Measurements from ENCODE around the gene CCDC138. TPM values are rescaled to one million over a fixed set of nuclear protein-coding genes. Genes with fewer than 3 reads are reported as not detected.

CCDC138 gene
- total RNA-seq, 2 donors from 2014 or later = 1.1 to 4.5 TPM

DNA sequence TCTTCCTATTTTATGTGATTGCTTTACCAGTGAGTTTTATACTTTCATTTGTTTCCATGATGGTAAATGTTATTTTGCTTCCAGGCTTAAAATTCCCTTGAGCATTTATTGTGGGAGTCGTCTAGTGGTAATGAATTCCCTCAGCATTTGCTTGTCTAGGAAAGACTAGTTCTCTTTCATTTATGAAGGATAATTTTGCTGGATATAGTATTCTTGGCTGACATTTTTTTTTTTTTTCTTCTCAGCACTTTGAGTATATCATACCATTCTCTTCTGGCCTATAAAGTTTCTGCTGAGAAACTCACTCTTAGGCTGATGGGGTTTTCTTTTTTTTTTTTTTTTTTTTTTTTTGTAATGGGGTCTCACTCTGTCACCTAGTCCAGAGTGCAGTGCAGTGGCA, 103.3 kb downstream of the CCDC138 start:
- Histone ChIP-seq H3K27ac (no peak overlapping the region), H3K4me3 (no peak overlapping the region), H3K4me1 (ENCODE audit: control insufficient read depth in 1 of 2, low read depth in 2 of 2) (no peaks in the 10 kb centered on the region), H3K27me3 (replicated peaks; ENCODE audit: insufficient read depth) (no peaks in the 10 kb centered on the region), H3K9me3 (peaks cover 14% of the 10 kb centered on the region), H3K36me3 (no peaks in the 10 kb centered on the region)
- ATAC-seq (ENCODE audit: insufficient number of reproducible peaks, low FRiP score, low read depth) (no peak), DNase-seq (ENCODE audit: low spot score) (no peak)
- TF ChIP-seq CTCF (IDR thresholded peaks at IDR 0.05) = no peak

DNA sequence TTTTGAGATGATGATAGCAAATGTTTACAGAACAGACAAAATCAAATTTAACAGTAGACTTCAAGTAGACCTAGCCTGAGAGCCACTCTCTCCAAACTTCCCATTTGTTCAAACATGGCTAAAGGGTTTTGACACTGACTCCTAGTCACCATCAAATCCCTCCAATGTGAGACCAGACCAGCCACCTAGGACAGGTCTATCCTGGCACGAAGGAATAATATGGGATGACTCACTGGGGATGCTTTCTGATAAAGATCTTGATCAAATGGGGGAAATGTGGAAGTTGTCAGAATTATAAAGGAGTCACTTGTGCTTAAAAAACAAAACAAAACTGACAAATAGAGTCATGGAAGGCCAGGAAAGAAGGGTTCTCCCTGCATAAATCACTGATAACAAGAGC, 106.7 kb downstream of the CCDC138 start:
- Histone ChIP-seq H3K36me3 (no peaks in the 10 kb centered on the region), H3K27me3 (replicated peaks; ENCODE audit: insufficient read depth) (no peaks in the 10 kb centered on the region), H3K4me3 (no peak overlapping the region), H3K9me3 (peaks cover 12% of the 10 kb centered on the region), H3K27ac (no peak overlapping the region), H3K4me1 (ENCODE audit: control insufficient read depth in 1 of 2, low read depth in 2 of 2) (no peaks in the 10 kb centered on the region)
- no peak for ATAC-seq (ENCODE audit: insufficient number of reproducible peaks, low FRiP score, low read depth)
- TF ChIP-seq CTCF (IDR thresholded peaks at IDR 0.05) = no peak
- DNase-seq (ENCODE audit: low spot score) = no peak

DNA sequence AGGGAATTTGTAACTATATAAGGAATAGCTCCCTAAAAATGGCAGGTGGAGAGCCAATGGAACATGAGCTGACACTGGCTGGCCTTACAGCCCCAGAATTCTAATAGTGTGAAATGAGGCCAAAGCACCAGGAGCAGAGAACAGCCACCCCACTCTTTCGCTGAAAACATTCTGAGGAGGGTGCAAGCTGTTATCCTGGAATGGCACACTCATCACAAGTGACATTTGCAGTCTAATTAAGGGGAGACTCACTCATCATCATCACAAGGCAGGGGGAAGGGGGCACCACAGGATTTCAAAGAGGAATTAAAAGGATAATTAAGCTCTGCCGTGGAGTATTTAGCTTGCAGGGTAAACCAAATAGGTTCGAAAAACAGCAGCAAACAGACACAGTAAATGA, 108.2 kb downstream of the CCDC138 start:
- ATAC-seq (ENCODE audit: insufficient number of reproducible peaks, low FRiP score, low read depth) (no peak), DNase-seq (ENCODE audit: low spot score) (no peak)
- TF ChIP-seq CTCF (IDR thresholded peaks at IDR 0.05) = no peak
- Histone ChIP-seq H3K36me3 (no peaks in the 10 kb centered on the region), H3K27me3 (replicated peaks; ENCODE audit: insufficient read depth) (no peaks in the 10 kb centered on the region), H3K9me3 (peaks cover 10% of the 10 kb centered on the region), H3K4me1 (ENCODE audit: control insufficient read depth in 1 of 2, low read depth in 2 of 2) (no peaks in the 10 kb centered on the region), H3K27ac (no peak overlapping the region), H3K4me3 (no peak overlapping the region)

DNA sequence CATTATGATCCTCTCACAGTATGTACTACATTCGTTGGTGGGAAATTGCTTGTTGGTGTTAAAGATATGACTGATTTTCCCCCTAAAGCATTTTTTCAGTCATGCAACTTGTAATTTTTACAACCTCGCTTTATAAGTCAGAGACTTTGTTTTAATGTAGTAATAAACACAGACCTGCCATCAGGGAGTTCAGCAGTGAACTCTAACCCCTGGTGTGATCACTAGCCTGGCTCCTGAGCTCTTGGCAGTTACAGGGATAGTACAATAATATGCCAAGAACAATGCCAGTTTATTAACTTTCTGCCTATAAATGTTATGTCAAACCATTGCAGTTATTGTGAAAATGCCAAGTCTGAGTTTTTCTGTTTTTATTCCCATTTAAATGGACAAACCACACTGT, 108.6 kb downstream of the CCDC138 start:
- Histone ChIP-seq H3K36me3 (no peaks in the 10 kb centered on the region), H3K9me3 (peaks cover 6% of the 10 kb centered on the region), H3K4me1 (ENCODE audit: control insufficient read depth in 1 of 2, low read depth in 2 of 2) (no peaks in the 10 kb centered on the region), H3K27ac (no peak overlapping the region), H3K4me3 (no peak overlapping the region), H3K27me3 (replicated peaks; ENCODE audit: insufficient read depth) (no peaks in the 10 kb centered on the region)
- no peak for DNase-seq (ENCODE audit: low spot score)
- ATAC-seq (ENCODE audit: insufficient number of reproducible peaks, low FRiP score, low read depth) = no peak
- TF ChIP-seq CTCF (IDR thresholded peaks at IDR 0.05) = no peak

DNA sequence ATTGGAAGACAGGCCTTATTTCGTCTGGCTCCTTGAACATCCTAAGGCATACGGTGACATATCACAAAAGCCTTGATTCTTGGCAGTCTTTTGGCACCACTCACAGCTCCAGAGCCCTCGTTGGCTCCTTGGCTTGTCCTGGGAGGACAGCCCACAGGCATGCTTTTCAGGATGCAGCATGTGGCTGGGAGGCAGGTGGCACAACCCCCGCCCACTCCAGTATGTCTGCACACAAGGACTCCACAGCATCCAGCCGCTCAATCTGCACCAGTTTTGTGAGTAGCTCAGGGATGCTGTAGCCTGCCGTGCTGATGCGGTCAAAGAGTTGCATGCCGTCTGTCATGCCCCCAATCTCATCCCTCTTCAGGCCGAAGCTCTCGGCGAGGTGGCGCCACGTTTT, 110.2 kb downstream of the CCDC138 start:
- H3K27me3 ChIP-seq (replicated peaks; ENCODE audit: insufficient read depth) = no peaks in the 10 kb centered on the region
- no peaks in the 10 kb centered on the region for H3K4me1 ChIP-seq (ENCODE audit: control insufficient read depth in 1 of 2, low read depth in 2 of 2)
- no peaks in the 10 kb centered on the region for H3K36me3 ChIP-seq
- H3K9me3 ChIP-seq = no peaks in the 10 kb centered on the region
- DNase-seq (ENCODE audit: low spot score) (no peak), ATAC-seq (ENCODE audit: insufficient number of reproducible peaks, low FRiP score, low read depth) (no peak)
- H3K4me3 ChIP-seq = no peak overlapping the region
- H3K27ac ChIP-seq = no peak overlapping the region
- no peak for TF ChIP-seq CTCF (IDR thresholded peaks at IDR 0.05)

All from thoracic aorta (tissue), 2 donors.